NCI-H748 (cell line): ENCODE measurements around the gene CCSER1.
"Not testable (repeated sequence)": the region's sequence is repeated elsewhere in the genome, so short reads cannot be mapped to it uniquely, and the experiment has no call there.

Source experiments
- DNase-seq: peaks from one replicate; lab custom pipeline; 2025; ENCODE audit not compliant: unreplicated experiment; lab: John Stamatoyannopoulos, UW

Gene CCSER1

DNA sequence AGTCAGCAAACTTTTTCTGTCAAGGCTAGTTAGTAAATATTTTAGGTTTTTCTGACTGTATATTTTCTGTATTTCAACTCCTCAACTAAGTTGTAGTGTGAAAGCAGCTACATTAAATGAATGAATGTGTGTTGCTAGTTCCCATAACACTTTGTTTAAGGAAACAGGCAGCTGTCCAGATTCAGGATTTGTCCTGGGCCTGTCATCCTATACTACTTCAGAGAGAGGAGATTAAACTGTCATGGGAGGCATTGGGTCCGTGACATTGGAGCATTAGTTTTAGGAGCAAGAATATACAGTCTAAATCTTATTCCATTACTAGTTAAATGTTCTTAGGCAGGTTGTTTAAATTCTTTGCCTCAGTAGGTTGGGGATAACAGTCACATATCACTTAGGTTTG lies 516.0 kb downstream of the CCSER1 start:
- no peak for DNase-seq

- no peak for DNase-seq
Observed at GRCh38 chr4:90648311-90648710, 521.1 kb downstream of the CCSER1 start.

DNA sequence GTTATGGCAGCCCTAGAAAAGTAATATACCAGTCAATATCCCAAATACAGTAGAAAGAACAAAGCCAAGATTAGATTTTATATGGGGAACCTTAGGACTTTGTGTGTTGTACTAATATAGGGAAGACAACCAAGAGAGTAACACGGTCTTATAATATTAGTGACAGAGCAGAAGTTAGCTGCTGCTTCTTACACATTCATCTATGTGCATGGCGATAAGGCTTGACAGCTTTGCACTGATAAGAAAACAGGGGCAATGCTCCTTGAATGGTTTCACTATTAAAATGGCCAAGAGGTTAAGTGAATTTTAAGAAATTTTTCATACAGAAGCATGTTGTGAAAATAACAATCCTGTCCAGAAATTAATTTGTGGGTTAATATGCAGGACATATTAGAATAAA lies 521.6 kb downstream of the CCSER1 start:
- DNase-seq = no peak

GRCh38 chr4:90660672-90661071 lies 533.5 kb downstream of the CCSER1 start:
- no peak for DNase-seq

DNA sequence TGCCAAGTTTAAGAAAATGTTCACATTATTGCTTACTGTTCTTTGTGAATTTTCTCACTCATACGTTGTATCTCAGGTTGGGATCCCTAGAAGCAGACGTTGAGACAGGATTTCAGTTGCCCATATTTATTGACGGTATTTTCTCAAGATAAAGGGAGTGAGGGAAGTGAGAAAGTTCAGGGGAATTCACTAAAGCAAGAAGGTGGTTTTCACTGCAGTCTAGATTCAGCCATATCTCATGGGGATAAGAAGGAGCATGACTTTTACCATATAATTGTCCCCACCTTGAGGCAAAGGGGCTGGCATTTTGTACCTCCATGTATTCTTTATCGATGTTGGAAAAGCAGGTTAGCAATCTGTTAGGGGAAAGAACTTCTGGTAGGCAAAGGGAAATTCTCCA lies 543.0 kb downstream of the CCSER1 start:
- DNase-seq = no peak

GRCh38 chr4:90689739-90690138 lies 562.5 kb downstream of the CCSER1 start:
- DNase-seq = no peak

DNA sequence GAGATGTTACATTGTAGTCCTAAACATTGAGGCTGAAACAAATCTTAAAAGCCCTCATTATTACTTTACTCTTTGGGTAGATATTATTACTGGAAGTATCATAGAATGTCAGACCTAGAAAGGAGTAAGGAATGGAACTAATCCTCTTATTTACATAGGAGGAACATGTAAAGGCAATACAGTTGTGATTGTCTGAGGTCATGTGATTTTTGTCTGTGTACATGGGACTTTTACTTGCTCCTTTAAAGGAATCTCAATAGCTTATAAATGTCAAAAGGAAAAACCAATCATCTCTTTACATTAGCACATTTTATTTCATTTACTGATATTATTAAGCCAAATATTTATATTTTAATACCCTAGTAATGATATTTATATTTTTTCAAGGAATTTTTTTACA lies 568.2 kb downstream of the CCSER1 start:
- DNase-seq = no peak

DNA sequence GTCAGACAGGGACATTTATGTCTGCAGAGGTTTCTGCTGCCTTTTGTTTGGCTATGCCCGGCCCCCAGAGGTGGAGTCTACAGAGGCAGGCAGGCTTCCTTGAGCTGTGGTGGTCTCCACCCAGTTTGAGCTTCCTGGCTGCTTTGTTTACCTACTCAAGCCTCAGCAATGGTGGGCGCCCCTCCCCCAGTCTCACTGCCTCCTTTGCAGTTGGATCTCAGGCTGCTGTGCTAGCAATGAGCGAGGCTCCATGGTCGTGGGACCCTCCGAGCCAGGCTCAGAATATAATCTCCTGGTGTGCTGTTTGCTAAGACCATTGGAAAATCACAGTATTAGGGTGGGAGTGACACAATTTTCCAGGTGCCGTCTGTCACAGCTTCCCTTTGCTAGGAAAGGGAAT lies 578.3 kb downstream of the CCSER1 start:
- not testable (repeated sequence) for DNase-seq

GRCh38 chr4:90715242-90715641 lies 588.0 kb downstream of the CCSER1 start:
- no peak for DNase-seq

DNA sequence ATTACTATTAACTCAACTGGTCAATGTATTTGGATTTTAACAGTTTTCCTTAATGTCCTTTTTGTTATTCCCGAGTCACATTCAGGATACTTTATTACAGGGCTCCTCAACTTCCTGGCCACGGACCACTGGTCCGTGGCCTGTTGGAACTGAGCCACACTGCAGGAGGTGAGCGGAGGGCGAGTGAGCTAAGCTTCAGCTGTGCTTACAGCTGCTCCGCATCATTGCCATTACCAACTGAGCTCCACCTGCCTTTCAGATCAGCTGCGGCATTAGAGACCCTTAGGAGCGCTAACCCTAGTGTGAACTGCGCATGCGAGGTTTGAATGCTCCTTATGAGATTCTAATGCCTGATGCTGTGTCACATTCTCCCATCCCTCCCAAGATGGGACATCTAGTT lies 591.7 kb downstream of the CCSER1 start:
- DNase-seq = peak; percentile 20

DNA sequence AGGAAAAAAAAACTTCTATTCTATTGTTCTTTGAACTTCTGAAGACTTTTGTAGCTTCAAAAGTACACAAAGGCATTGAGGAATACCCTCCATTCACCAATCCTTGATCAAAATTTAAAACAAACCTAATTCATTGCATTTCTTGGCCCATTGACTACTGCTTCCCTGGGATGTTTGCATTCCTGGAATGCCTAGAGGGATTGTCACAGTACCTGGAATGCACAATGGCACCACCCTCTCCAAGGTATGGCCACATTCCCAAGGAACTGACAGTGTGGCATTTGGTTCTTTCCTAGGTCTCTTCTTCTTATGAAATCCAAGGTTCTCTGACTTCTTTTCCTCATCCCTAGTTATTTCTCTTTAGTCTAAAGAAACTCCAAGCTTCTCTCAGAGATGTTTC lies 600.7 kb downstream of the CCSER1 start:
- no peak for DNase-seq

DNA sequence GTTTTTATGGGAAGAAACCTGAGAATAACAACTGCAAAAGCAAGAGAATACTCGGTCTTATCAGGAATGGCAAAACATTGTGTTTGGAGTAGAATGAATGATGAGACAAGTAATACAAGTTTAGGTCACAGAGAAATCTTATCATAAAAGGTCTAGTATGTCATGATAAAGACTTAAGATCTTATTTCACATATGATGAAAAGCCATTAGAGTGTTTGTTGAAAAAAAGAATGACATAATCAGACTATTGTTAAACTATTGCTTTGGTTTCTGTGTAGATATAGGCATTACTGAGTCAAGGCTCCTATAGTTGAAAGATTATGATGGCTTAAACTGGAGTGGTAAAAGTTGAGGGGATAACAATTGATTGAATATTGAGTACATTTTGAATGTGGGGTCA lies 603.6 kb downstream of the CCSER1 start:
- DNase-seq = no peak

DNA sequence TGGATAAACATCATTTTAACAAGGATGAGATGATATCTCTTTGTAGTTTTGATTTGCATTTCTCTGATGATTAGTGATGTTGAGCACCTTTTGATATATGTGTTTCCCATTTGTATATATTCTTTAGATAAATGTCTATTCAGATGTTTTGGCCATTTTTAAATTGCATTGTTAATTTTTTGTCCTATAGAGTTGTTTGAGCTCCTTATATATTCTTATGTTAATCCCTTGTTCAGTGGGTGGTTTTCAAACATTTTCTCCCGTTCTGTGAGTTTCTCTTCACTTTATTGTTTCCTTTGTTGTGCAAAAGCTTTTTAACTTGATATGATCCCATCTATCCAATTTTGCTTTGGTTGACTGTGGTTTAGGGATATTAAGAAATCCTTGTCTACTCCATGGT lies 606.0 kb downstream of the CCSER1 start:
- no peak for DNase-seq

DNA sequence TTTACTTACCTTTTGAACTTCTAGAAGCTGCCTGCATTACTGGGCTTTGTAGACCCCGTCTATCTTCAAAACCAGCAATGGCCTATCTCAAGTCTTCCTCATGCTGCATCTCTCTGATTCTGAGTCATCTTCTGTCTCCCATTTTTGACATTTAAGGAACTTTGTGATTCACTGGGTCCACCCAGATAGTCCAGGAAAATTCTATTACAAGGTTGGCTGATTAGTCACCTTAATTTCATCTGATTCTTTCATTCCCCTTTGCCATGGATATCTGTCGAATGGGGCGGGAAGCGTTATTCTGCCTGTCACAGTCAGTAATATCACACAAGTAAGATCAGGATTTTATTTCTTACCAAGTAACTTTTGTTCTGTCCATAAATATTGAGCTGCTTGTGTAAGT lies 618.0 kb downstream of the CCSER1 start:
- DNase-seq = no peak

DNA sequence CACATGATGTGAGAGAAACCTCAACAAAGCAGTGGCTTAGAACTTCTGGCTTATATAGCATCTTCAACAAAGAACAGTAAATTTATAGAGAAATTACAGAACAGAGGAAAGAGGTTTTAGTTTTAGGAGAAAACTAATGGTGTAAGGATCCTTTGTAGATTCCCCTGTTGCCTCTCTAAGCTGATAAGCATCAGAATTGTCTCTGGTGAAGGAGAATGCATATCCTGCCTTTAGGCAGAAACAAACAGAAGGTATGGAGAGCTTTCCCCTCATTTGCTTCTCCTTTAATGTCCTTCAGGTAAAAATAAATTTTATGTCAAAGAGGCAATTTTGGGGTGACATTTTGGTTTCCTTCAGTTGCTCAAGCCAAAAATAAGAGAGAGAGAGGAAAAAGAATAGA lies 625.9 kb downstream of the CCSER1 start:
- DNase-seq = no peak

- no peak for DNase-seq
Observed at GRCh38 chr4:90757534-90758060, 630.4 kb downstream of the CCSER1 start.

- no peak for DNase-seq
Observed at GRCh38 chr4:90760059-90760458, 632.9 kb downstream of the CCSER1 start.

DNA sequence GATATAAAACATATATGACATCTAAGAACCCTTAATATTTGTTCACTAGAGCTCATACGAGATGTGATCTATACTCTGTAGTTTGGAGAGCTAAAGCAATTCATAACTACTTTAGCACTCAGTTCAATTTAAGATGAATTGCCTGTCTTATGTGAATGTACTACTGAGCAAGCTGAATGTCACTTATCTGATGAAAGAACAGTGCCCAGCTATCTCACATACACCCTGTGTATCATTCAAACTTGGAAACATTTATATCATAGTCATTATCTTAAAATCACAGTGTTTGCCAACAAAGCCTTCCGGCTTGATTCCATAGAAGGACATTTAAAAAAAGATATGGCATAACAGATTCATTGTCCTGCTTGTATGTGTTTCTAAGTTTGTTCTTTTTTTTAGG lies 639.6 kb downstream of the CCSER1 start:
- no peak for DNase-seq

- no peak for DNase-seq
Observed at GRCh38 chr4:90769251-90769650, 642.1 kb downstream of the CCSER1 start.

DNA sequence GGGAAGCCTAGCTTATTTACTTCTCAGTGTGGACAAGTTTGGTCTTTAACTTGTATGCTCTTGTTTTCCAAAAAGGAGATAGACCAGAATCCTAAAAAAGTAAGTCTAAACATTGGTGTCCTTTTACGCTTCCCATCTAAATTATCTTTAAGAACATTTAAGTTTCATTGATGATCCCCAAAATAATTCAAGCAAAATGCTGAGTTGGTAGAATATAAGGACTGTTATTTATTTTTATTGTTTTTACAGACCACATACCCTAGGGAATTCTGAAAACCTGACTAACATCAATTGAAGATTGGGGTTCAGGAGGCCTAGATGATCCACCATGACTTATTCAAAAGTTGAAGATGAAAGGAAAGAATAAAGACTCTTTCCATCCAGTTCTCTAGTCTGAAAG lies 653.0 kb downstream of the CCSER1 start:
- DNase-seq = no peak

DNA sequence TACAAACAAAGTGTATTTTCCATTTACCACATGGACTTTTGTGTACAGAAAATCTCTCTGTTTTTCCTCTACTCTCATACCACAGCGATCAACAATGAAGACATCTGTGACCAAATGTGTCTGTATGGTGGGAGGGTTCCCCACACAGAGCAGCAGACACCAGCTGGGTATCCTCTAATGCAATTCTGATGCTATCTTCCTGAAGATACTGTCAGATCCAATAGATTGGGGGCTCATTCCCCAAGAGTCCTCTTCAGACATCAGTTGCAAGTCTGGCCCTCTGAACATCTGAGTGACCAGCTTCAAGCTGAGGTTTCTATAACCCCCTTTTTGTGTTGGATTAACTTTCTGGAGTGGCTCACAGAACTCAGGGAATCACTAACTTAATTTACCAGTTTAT lies 659.4 kb downstream of the CCSER1 start:
- no peak for DNase-seq

DNA sequence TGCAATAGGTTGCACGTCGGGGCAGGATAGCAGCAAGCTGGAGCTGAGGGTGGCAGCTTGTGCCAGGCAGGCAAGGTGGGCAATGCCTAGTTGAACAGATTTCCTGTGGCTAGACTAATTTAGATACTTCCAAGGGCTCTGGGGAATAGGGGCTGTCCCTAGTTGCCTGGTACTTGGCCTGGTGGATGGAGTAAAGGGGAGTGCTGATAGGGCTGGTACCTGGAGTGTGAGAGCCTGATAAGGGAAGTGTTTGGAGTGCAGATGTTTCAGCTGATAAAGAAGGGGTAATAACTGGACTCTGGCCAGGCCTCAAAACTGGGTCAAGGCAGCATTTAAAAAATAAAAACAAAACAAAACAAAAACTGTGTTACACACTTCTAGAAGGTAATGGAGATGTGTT lies 665.5 kb downstream of the CCSER1 start:
- no peak for DNase-seq

GRCh38 chr4:90798948-90799347 lies 671.8 kb downstream of the CCSER1 start:
- no peak for DNase-seq

GRCh38 chr4:90799895-90800294 lies 672.7 kb downstream of the CCSER1 start:
- DNase-seq = no peak
